ENCODE data around the gene BBOX1.
"Not testable (repeated sequence)": the region's sequence is repeated elsewhere in the genome, so short reads cannot be mapped to it uniquely, and the experiment has no call there.

BBOX1 gene, protein sequence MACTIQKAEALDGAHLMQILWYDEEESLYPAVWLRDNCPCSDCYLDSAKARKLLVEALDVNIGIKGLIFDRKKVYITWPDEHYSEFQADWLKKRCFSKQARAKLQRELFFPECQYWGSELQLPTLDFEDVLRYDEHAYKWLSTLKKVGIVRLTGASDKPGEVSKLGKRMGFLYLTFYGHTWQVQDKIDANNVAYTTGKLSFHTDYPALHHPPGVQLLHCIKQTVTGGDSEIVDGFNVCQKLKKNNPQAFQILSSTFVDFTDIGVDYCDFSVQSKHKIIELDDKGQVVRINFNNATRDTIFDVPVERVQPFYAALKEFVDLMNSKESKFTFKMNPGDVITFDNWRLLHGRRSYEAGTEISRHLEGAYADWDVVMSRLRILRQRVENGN

DNA sequence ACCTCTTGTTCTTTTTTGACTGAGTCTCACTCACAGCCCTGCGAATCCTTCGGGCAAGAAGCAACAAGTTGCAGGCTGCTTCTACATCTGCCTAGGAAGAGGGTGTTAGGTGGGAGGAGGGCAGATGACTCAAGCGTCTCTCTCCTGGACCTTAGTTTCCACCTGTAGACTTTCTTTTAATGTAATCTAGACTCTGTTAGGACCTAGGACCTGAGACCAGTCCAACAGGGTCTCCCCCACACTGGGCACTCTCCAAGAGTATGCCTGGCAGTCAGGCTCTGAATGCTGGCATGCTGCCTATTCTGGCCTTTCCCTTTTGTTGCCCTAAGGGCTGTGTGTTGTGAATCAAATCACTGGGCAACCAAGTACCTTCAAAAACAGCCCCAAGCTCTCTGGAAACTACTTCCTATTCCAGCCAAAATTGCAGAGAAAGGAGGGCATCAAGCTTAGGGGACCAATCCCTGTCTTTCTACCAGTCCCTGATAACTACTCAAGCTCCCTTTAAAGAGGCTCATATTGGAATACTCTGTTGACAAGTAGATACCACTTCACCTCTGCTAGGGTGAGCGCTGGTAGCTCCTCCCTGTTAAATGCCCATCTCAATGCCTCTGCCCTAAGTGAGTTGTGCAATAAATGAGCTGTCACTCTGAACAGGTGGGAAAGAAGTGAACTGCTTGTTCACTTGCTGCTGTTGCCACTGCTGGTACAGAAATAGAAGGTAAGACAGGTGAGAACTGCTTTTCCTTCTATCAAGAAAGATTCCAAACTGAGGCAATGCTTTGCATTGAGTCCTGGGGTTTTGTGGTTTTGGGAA lies at the start of gene BBOX1:
BBOX1 (plus strand) TSS at position 514 of the 814 bp plus-strand sequence. CDS start 14,616 bp downstream, outside the sequence.
- no peak for DNase-seq (ENCODE audit: low spot score)

DNA sequence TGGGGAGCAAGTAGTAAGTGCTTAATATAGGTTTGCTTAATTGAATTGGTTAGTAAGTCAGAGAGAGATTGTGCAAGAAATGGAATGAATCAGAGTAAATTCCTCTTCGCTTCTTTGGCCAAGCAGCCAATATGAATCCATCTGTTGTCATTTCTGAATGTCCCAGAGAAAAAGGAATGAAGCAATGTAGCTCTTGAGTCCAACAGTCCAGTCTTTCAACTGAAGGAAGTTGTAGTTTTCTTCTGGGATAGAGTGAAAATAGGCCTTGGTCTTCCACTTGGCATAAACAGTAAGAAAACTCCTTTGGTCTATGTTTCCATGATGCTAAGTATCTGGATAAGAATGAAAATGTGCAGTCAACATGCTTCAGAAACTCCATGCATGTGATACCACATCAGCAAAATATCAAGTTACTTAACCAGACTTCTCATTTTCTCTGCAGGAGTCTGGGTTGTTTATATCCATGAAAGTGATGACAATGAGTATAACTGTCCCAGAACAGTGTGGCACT lies 48.5 kb upstream of the BBOX1 start:
- no peak for DNase-seq (ENCODE audit: low spot score)

DNA sequence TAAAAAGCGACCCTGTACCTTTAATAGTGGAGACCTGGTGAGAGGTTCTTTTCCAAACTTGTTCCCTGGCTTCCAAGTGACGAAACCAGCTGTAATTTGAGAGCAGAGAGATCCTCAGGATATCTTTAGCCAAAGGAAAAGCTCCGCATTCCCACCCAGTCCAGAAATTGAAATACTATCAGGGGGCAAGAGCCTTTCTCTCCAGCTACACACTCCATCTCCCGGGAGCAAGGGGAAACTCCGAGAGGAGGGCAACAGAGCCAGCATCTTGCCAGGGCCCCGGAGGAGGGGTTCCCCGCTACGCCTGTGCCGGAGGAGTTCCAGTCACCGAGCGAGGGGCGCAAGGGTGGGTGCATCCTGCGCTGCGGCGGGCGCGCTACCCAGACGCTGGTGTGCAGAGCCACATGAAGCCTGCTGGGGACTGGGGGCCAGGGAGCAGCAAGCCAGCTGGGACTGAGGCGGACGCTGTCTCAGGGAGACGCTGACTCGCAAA lies 46.6 kb upstream of the BBOX1 start, which contains the start of gene FIBIN:
FIBIN (plus strand) TSS at position 148 of the 493 bp plus-strand sequence. CDS start 415 bp downstream, outside the sequence.
- no peak for DNase-seq (ENCODE audit: low spot score)

DNA sequence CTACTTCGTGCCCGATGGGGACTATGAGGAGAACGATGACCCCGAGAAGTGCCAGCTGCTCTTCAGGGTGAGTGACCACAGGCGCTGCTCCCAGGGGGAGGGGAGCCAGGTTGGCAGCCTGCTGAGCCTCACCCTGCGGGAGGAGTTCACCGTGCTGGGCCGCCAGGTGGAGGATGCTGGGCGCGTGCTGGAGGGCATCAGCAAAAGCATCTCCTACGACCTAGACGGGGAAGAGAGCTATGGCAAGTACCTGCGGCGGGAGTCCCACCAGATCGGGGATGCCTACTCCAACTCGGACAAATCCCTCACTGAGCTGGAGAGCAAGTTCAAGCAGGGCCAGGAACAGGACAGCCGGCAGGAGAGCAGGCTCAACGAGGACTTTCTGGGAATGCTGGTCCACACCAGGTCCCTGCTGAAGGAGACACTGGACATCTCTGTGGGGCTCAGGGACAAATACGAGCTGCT lies 46.0 kb upstream of the BBOX1 start:
- no peak for DNase-seq (ENCODE audit: low spot score)

- DNase-seq (ENCODE audit: low spot score): no peak
Observed at GRCh38 chr11:26995701-26996460, 44.7 kb upstream of the BBOX1 start.

DNA sequence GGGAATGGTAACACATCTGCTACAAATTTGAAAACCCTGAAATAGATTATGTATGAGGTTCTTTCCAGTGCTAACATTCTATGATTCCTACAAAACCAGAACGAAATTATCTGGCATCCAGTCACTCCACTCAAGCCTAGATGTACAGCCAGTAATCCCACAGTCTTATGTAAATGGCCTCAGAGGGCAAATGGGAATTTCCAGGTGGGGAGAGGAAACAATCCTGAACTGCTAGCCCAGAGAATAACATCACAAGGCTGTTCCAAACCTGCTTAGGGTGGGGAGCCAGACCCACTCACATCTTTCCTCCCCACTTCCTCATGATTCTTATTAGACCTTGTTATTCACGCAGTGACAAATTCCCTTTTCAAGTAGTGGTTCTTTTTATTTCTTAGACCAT lies 43.2 kb upstream of the BBOX1 start:
- DNase-seq (ENCODE audit: low spot score): no peak

- not testable (repeated sequence) for DNase-seq (ENCODE audit: low spot score)
Observed at GRCh38 chr11:27001136-27001730, 39.4 kb upstream of the BBOX1 start.

- no peak for DNase-seq (ENCODE audit: low spot score)
Observed at GRCh38 chr11:27002431-27002830, 38.2 kb upstream of the BBOX1 start.

DNA sequence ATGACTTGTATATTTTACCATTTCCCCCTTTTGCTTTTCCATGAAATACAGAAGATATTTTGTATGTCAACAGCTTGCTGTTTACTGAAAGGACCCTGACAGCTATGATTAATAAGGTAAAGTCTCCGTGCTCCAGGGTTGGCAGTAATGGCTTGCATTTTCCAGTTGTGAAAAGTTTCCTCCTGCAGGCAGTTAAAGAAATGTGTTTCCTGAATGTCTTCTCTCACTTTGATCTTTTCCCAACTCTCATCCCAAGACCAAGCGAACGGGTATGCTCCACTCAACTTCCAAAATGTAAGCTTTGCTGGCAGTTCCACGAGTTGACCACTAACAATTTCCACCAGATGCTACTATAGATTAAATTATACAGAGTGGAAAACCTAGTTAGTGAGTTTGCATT lies 37.8 kb upstream of the BBOX1 start:
- no peak for DNase-seq (ENCODE audit: low spot score)

DNA sequence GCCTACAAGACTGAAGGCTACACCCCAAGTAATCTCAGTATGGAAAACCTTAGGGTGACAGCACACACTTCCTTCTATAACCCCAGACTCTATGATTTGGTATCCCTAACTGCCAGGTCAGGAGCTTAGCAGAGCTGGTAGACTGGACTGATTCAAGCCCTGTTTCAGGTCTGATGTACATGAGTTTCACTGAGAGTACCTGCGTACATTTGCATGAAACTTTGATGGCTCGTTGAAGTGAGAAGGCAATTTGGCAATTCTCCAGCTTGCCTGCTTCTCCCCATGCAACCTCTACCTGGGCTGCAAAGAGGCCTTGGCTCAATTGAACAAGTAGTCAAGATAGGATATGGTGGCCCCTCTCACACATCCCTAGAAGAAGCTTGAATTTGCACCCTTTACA lies 36.5 kb upstream of the BBOX1 start:
- DNase-seq (ENCODE audit: low spot score): no peak

- no peak for DNase-seq (ENCODE audit: low spot score)
Observed at GRCh38 chr11:27008811-27009535, 31.6 kb upstream of the BBOX1 start.

- DNase-seq (ENCODE audit: low spot score): no peak
Observed at GRCh38 chr11:27011560-27012233, 28.9 kb upstream of the BBOX1 start.

- no peak for DNase-seq (ENCODE audit: low spot score)
Observed at GRCh38 chr11:27012234-27012921, 28.2 kb upstream of the BBOX1 start.

DNA sequence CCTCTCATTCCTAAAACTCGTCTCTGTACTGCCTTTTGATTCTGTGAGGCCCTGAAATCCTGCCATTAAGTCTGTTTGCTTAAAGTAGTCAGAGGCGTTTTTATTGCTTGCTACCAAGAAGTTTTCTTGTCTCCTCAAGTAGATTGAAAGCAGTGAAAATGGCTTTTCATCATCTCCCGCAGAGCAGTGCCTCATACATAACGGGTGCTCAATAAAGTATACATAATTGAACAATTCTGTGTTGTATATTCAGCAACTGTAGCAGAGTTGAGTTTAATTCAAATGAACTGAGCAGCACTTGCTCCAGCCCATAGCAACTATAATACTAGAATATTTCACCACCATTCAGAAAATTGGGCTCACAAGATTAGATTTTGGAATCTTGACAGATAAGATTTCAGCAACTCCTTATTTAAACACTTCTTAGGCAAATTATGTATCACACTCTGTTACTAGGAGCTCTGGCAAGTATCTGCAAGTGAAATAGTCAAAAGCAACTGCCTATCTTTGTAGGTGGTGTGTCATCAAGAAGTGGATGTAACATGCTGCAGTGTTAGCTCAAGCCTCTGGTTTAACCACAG lies 26.7 kb upstream of the BBOX1 start:
- no peak for DNase-seq (ENCODE audit: low spot score)

GRCh38 chr11:27018902-27019529 lies 21.6 kb upstream of the BBOX1 start:
- DNase-seq (ENCODE audit: low spot score): no peak

DNA sequence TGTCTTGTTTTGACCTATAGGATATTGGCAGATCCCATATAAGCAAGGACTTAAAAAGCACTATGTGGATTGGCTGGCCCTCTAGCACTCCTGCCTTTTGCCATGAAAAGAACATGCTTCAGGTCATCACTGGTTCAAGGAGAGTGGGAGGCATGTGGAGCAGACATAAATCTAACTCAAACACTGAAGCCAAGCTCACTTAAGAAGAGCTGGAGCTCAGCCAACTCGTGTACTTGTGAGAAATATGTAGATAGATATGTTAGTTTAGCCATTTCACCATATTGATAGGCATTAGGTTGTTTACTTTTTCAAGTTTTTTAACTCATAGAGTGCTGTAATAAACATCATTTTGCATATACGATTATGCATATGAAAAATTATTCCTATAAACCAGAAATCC lies 19.9 kb upstream of the BBOX1 start:
- DNase-seq (ENCODE audit: low spot score): no peak

DNA sequence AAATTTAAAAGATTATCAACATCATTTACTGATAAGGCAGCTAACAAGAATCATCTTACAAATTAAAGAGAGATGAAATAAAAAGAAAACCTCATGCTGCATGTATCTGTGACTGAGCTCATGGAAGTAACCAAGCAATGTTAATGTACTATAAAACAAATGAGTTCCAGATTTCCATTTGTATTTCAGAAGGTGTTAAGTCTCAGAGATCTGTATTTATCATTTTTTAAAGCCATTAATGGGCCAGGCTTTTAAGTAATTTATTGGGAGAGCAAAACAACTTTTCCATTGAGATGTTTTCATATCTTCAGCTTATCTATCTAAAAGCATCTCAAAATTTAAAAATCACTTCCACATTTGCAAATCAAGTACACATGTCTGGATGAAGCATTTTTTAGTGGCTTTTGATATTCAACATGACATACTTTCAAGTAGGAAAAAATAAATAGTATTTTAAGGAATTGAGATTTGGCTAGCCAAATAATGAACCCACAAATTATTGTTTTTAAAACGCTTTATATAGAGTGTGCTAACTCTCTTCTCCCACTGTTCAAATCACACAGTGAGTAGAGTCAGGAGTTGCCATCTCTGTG lies 17.9 kb upstream of the BBOX1 start:
- no peak for DNase-seq (ENCODE audit: low spot score)

DNA sequence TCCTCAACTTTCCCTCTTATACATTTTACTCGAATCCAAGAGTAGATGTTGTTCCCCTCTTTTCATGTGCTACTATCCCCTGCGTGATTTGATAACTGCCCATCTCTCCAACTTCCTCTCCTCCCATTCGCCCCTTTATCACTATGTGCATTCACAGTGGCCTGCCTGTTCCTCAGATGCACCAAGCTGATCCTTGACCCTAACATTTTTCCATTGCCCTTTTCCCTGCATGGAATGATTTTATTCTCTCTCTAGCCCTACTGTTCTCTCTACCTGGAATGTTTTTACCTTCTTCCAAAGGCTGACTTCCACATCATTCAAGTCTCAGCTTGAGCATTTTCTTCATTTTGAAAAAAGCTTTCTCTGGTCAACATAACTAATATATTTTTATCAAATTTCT lies 15.8 kb upstream of the BBOX1 start:
- DNase-seq (ENCODE audit: low spot score): no peak
